Liver (tissue), 3 donors: Measurements from ENCODE around the gene VAPB.

Experiments used
- CTCF ChIP-seq: fragments of 150-350 bp; IDR thresholded peaks from 2 replicates; pipeline ENCODE4 v1.5.1; 2017; ENCODE audit warnings: improper control_type of control experiment, low read depth, low read length; ENCODE audit not compliant: missing input control
- GABPA ChIP-seq, 2 donors: IDR thresholded peaks in 1 of 2; conservative IDR thresholded peaks in 1 of 2; 2 replicates each; pipeline ENCODE4 v1.6.1; 2016; ENCODE audit warnings: antibody characterized with exemption in 2 of 2, mild to moderate bottlenecking in 1 of 2, moderate library complexity in 1 of 2
- HNF4A ChIP-seq, 2 donors: conservative IDR thresholded peaks; 2 replicates each; pipeline ENCODE4 v1.6.1; 2016; ENCODE audit warnings: antibody characterized with exemption in 2 of 2, mild to moderate bottlenecking in 2 of 2
- HNF4G ChIP-seq: IDR thresholded peaks from 2 replicates; pipeline ENCODE4 v1.6.1; 2016; ENCODE audit warnings: antibody characterized with exemption
- JUND ChIP-seq, 2 donors: IDR thresholded peaks; 2 replicates each; pipeline ENCODE4 v1.6.1; 2016; ENCODE audit warnings: antibody characterized with exemption in 2 of 2
- RAD21 ChIP-seq, 2 donors: IDR thresholded peaks; 2 replicates each; pipeline ENCODE4 v1.6.1; 2016; ENCODE audit warnings: antibody characterized with exemption in 2 of 2, mild to moderate bottlenecking in 2 of 2
- REST ChIP-seq: IDR thresholded peaks from 2 replicates; pipeline ENCODE4 v1.6.1; 2016; ENCODE audit warnings: antibody characterized with exemption, mild to moderate bottlenecking
- SP1 ChIP-seq: IDR thresholded peaks from 2 replicates; pipeline ENCODE4 v1.6.1; 2018; ENCODE audit warnings: antibody characterized with exemption, mild to moderate bottlenecking
- TAF1 ChIP-seq: conservative IDR thresholded peaks from 2 replicates; pipeline ENCODE4 v1.6.1; 2016; ENCODE audit warnings: antibody characterized with exemption, mild to moderate bottlenecking
- YY1 ChIP-seq: IDR thresholded peaks from 2 replicates; pipeline ENCODE4 v1.6.1; 2016; ENCODE audit warnings: antibody characterized with exemption, mild to moderate bottlenecking
- donor health status: healthy.
- donor health status: healthy.

GRCh38 chr20:58360936-58361335 is 28.1 kb upstream of the VAPB start:
- no peak for TF ChIP-seq CTCF
- TF ChIP-seq SP1, result no peak
- no peak for TF ChIP-seq HNF4A (conservative IDR thresholded peaks at IDR 0.05)
- TF ChIP-seq GABPA (IDR thresholded peaks at IDR 0.05 in 1 of 2, conservative IDR thresholded peaks at IDR 0.05 in 1 of 2), result no peak
- TF ChIP-seq RAD21 (IDR thresholded peaks at IDR 0.05), result no peak
- TF ChIP-seq TAF1, result no peak
- TF ChIP-seq REST, result no peak
- no peak for TF ChIP-seq JUND (IDR thresholded peaks at IDR 0.05)
- TF ChIP-seq YY1, result no peak
- TF ChIP-seq HNF4G, result no peak
